Psoas muscle (tissue), 8 donors: ENCODE data around the gene APOL3. TPM values are rescaled to one million over a fixed set of nuclear protein-coding genes. Genes with fewer than 3 reads are reported as not detected.
"Not testable (repeated sequence)": the region's sequence is repeated elsewhere in the genome, so short reads cannot be mapped to it uniquely, and the experiment has no call there.

ENCODE experiments used
- ATAC-seq, 4 donors: fragments of 200-7000 bp; cut with Tn5 transposase; one replicate each; pipeline ENCODE4 v1.9.1; 2020; ENCODE audit warnings: moderate library complexity in 3 of 4, mild to moderate bottlenecking in 2 of 4
- DNase-seq, 2 donors: peaks; one replicate each; pipeline ENCODE4 v3.0.0-alpha.2; 2020
- H3K27ac ChIP-seq: fragments of 200-600 bp; one replicate; pipeline ENCODE4 v1.8.0; 2022
- H3K27me3 ChIP-seq, 3 donors: fragments of 200-600 bp in 1 of 3; one replicate each; pipeline versions ENCODE4 v1.6.1 to v1.8.0; 2013 to 2022; ENCODE audit warnings: low read length in 2 of 3, mild to moderate bottlenecking in 2 of 3, moderate library complexity in 1 of 3; ENCODE audit not compliant: insufficient read depth in 3 of 3
- H3K36me3 ChIP-seq, 2 donors: fragments of 200-600 bp in 1 of 2; one replicate each; pipeline versions ENCODE4 v1.6.1 to v1.8.0; 2013 to 2022; ENCODE audit warnings: low read depth in 1 of 2, mild to moderate bottlenecking in 1 of 2, moderate library complexity in 1 of 2; ENCODE audit not compliant: insufficient read depth in 1 of 2
- H3K4me1 ChIP-seq: fragments of 200-600 bp; one replicate; pipeline ENCODE4 v1.8.0; 2022
- H3K4me3 ChIP-seq: fragments of 200-600 bp; one replicate; pipeline ENCODE4 v1.8.0; 2022; ENCODE audit warnings: mild to moderate bottlenecking
- H3K9me3 ChIP-seq: fragments of 200-600 bp; one replicate; pipeline ENCODE4 v1.8.0; 2022
- WGBS, 3 donors: extraction: QIAGEN DNeasy Blood & Tissue Kit; methylation state at CpG; one replicate each; pipeline versions ENCODE4 v1.1.6 to v1.1.7; 2013; 5-methylcytosine and 5-hydroxymethylcytosine counted together
- intact Hi-C, 2 donors: fragments of 100-400 bp; cut with DNase I; formaldehyde crosslinking; loops; one replicate each; pipeline versions ENCODE4 v1.11.0 to v1.14.2; 2022
- polyA plus RNA-seq, 3 donors: library from polyadenylated mRNA; stranded (reverse); fragments of 200-250 nt; gene quantifications; one replicate each; pipeline ENCODE4 v1.2.3, GENCODE V29; 2013
- total RNA-seq, 4 donors: library from RNA; stranded (reverse); fragmentation: NEBNext Ultra II Directional in 2 of 4; extraction: Animal tissue kit (Norgen Biotek cat#: 25700) in 2 of 4; gene quantifications; one replicate each; pipeline versions ENCODE4 v1.2.1 to v1.2.4, GENCODE V29; 2021 to 2023
- TF ChIP-seq, protein P1 (sequence below): fragments of 200-600 bp; IDR thresholded peaks from one replicate; pipeline ENCODE4 v1.8.0; 2022; ENCODE audit warnings: antibody characterized with exemption
- donor health status: healthy with polysubstance abuse.
- donor health status: DM: no; HTN: no; CAD: no; lungs with moderate emphysema.
- donor health status: Bipolar disorder and iron deficiency.
- donor health status: healthy.
- donor health status: DM: yes; HTN: yes; CAD: no.
- donor health status: DM: no; HTN: no; CAD: no.
- donor health status: DM: no; HTN: no; CAD: no.
- donor health status: DM: yes; HTN: yes; CAD: no.

Gene APOL3
- total and polyA plus RNA-seq, 7 donors: 11.1 to 24.1 (median 15.3) TPM

DNA sequence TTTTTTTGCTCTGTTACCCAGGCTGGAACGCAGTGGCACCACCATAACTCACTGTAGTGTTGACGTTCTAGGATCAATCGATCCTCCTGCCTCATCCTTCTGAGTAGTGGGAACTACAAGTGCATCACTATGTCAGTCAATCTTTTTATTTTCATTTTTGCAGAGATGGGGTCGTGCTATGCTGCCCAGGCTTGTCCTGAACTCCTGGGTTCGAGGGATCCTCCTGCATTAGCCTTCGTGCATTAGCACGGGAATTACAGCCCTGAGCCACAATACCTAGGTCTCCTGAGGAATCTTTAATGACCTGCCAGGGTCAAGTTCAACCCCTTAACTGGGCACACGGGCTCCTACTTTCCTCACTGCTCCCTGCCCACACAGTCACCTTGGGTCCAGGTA lies 4.4 kb downstream of the APOL3 start:
- no peak for DNase-seq
- TF ChIP-seq, protein P1, sequence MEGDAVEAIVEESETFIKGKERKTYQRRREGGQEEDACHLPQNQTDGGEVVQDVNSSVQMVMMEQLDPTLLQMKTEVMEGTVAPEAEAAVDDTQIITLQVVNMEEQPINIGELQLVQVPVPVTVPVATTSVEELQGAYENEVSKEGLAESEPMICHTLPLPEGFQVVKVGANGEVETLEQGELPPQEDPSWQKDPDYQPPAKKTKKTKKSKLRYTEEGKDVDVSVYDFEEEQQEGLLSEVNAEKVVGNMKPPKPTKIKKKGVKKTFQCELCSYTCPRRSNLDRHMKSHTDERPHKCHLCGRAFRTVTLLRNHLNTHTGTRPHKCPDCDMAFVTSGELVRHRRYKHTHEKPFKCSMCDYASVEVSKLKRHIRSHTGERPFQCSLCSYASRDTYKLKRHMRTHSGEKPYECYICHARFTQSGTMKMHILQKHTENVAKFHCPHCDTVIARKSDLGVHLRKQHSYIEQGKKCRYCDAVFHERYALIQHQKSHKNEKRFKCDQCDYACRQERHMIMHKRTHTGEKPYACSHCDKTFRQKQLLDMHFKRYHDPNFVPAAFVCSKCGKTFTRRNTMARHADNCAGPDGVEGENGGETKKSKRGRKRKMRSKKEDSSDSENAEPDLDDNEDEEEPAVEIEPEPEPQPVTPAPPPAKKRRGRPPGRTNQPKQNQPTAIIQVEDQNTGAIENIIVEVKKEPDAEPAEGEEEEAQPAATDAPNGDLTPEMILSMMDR: no peak
- Histone ChIP-seq H3K27ac (peak overlapping the region; percentile 66), H3K9me3 (no peaks in the 10 kb centered on the region), H3K4me1 (peaks cover 20% of the 10 kb centered on the region), H3K36me3 (no peaks in the 10 kb centered on the region), H3K27me3 (no peaks in the 10 kb centered on the region), H3K4me3 (peak overlapping the region; percentile 65)
- 41 to 62% (median 54%) methylated on average over 8 of the region's 8 CpGs for WGBS, 3 donors
- no peak for ATAC-seq
- intact Hi-C loops: no loop called here

DNA sequence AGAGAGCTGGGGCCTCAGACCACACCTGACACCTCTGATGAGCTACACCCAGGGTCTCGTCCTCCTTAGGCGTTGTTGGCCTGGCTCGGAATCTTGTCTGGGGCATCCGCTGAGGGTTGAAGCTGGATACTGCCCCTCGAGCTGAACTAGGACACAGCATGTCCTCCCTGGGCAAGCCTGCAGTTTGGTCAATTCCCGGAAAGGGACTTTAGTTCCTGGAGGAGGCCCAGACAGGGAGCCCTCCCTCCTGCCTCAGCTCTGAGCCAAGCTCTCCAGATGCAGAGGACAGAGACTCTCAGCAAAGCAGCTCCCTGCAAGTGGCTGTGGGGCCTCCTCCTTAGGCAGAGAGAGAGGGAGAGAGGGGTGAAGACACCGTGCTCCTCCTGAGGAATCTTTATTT lies 4.9 kb downstream of the APOL3 start:
- ATAC-seq: peak; percentile 27 to 71 (median 66)
- TF ChIP-seq, protein P1: no peak
- WGBS, 3 donors: 25 to 42% (median 36%) methylated on average over 7 of the region's 7 CpGs
- Histone ChIP-seq H3K9me3 (no peaks in the 10 kb centered on the region), H3K27ac (peak overlapping the region; percentile 66), H3K36me3 (no peaks in the 10 kb centered on the region), H3K4me3 (peak overlapping the region; percentile 65), H3K27me3 (no peaks in the 10 kb centered on the region), H3K4me1 (peaks cover 20% of the 10 kb centered on the region)
- DNase-seq: peak; percentile 71 to 84
- intact Hi-C loops: no loop called here

GRCh38 chr22:36154423-36154945 lies 6.1 kb downstream of the APOL3 start:
- ATAC-seq: no peak
- intact Hi-C loops: no loop called here
- TF ChIP-seq, protein P1: no peak
- Histone ChIP-seq H3K27me3 (no peaks in the 10 kb centered on the region), H3K4me1 (peaks cover 20% of the 10 kb centered on the region), H3K4me3 (no peak overlapping the region), H3K36me3 (no peaks in the 10 kb centered on the region), H3K27ac (peak overlapping the region; percentile 66), H3K9me3 (no peaks in the 10 kb centered on the region)
- 90 to 96% (median 92%) methylated on average over 3 of the region's 3 CpGs for WGBS, 3 donors
- no peak for DNase-seq

GRCh38 chr22:36153501-36154422 lies 6.8 kb downstream of the APOL3 start:
- Histone ChIP-seq H3K9me3 (no peaks in the 10 kb centered on the region), H3K36me3 (peaks cover 0 to 3% of the 10 kb centered on the region in 2 donors), H3K27ac (no peak overlapping the region), H3K27me3 (no peaks in the 10 kb centered on the region), H3K4me3 (no peak overlapping the region), H3K4me1 (peaks cover 20% of the 10 kb centered on the region)
- DNase-seq (no peak), ATAC-seq (no peak)
- TF ChIP-seq, protein P1: no peak
- intact Hi-C loops: no loop called here
- 71 to 76% (median 75%) methylated on average over 12 of the region's 12 CpGs for WGBS, 3 donors

GRCh38 chr22:36152821-36153220 lies 7.7 kb downstream of the APOL3 start:
- H3K36me3 ChIP-seq, intact Hi-C loops, H3K27ac ChIP-seq, ATAC-seq, H3K4me3 ChIP-seq, DNase-seq, H3K27me3 ChIP-seq, H3K9me3 ChIP-seq: not testable (repeated sequence)
- 85 to 87% (median 87%) methylated on average over 4 of the region's 4 CpGs for WGBS, 3 donors
- peaks cover 20% of the 10 kb centered on the region for H3K4me1 ChIP-seq
